IMR-90 (cell line): Measurements from ENCODE around the gene EME2. TPM values are rescaled to one million over a fixed set of nuclear protein-coding genes. Genes with fewer than 3 reads are reported as not detected.

Source experiments
- ATAC-seq: fragments of 200-7000 bp; cut with Tn5 transposase; 2 replicates; pipeline ENCODE4 v1.9.1; 2020; ENCODE audit warnings: low read depth, mild to moderate bottlenecking, moderate library complexity
- BruUV-seq: library from RNA; stranded (reverse); fragments of 400-500 nt; replicated peaks from 2 replicates; lab custom pipeline; 2021; lab: Mats Ljungman, UMichigan
- CTCF ChIA-PET: fragments of 300-600 bp; formaldehyde crosslinking; extraction: SDS; loops from one replicate; lab custom pipeline; 2021; ENCODE audit warnings: antibody characterized with exemption; lab: Yijun Ruan, JAX
- POLR2A ChIA-PET: fragments of 300-600 bp; sonication (Branson Sonifier 250); formaldehyde crosslinking; loops from one replicate; lab custom pipeline; 2022; ENCODE audit warnings: antibody characterized with exemption; ENCODE audit not compliant: unreplicated experiment; lab: Charles Lee
- DNase-seq: peaks from one replicate; pipeline ENCODE4 v3.0.0; 2013
- H2AFZ ChIP-seq: replicated peaks from 2 replicates; pipeline ENCODE3; 2013; ENCODE audit warnings: low read length, mild to moderate bottlenecking; ENCODE audit not compliant: poor library complexity
- H2AK5ac ChIP-seq: 2 replicates; pipeline ENCODE4 v1.6.1; 2013; ENCODE audit warnings: low read depth, low read length, inconsistent platforms
- H2AK9ac ChIP-seq: replicated peaks from 2 replicates; pipeline ENCODE3; 2013; ENCODE audit warnings: mild to moderate bottlenecking, low read depth, low read length, moderate library complexity; ENCODE audit not compliant: poor library complexity
- H2BK120ac ChIP-seq: 2 replicates; pipeline ENCODE4 v1.6.1; 2013; ENCODE audit warnings: low read depth, low read length, inconsistent platforms
- H2BK15ac ChIP-seq: 3 replicates; pipeline ENCODE4 v1.6.1; 2013; ENCODE audit warnings: low read depth, low read length, inconsistent platforms
- H2BK20ac ChIP-seq: 2 replicates; pipeline ENCODE4 v1.6.1; 2013; ENCODE audit warnings: low read depth, mild to moderate bottlenecking, inconsistent platforms, low read length, moderate library complexity
- H2BK5ac ChIP-seq: 2 replicates; pipeline ENCODE4 v1.6.1; 2013; ENCODE audit warnings: mild to moderate bottlenecking, low read depth, low read length, inconsistent platforms; ENCODE audit not compliant: poor library complexity, severe bottlenecking
- H3K14ac ChIP-seq: replicated peaks from 2 replicates; pipeline ENCODE4 v1.6.1; 2013; ENCODE audit warnings: low read depth, low read length, inconsistent platforms
- H3K18ac ChIP-seq: 2 replicates; pipeline ENCODE4 v1.6.1; 2013; ENCODE audit warnings: low read depth, low read length, control low read depth
- H3K23ac ChIP-seq: 2 replicates; pipeline ENCODE4 v1.6.1; 2013; ENCODE audit warnings: low read depth, low read length, inconsistent platforms
- H3K27ac ChIP-seq: 2 replicates; pipeline ENCODE4 v1.5.1; 2013; ENCODE audit warnings: mild to moderate bottlenecking, control low read depth, low read length; ENCODE audit not compliant: insufficient read depth
- H3K27me3 ChIP-seq: 2 replicates; pipeline ENCODE4 v1.6.1; 2013; ENCODE audit warnings: low read length; ENCODE audit not compliant: control insufficient read depth, insufficient read depth
- H3K36me3 ChIP-seq: 2 replicates; pipeline ENCODE4 v1.6.1; 2013; ENCODE audit warnings: low read length, mixed read lengths; ENCODE audit not compliant: control insufficient read depth, insufficient read depth
- H3K4ac ChIP-seq: 2 replicates; pipeline ENCODE4 v1.6.1; 2013; ENCODE audit warnings: low read depth, low read length, inconsistent platforms
- H3K4me1 ChIP-seq: 2 replicates; pipeline ENCODE4 v1.6.1; 2013; ENCODE audit warnings: low read length, mixed read lengths; ENCODE audit not compliant: control insufficient read depth, insufficient read depth
- H3K4me2 ChIP-seq: 2 replicates; pipeline ENCODE4 v1.6.1; 2013; ENCODE audit warnings: low read depth, mild to moderate bottlenecking, control low read depth, low read length, moderate library complexity
- H3K4me3 ChIP-seq: 2 replicates; pipeline ENCODE4 v1.5.1; 2013; ENCODE audit warnings: low read depth, mild to moderate bottlenecking, control low read depth, low read length, moderate library complexity; ENCODE audit not compliant: insufficient read depth
- H3K56ac ChIP-seq: 2 replicates; pipeline ENCODE4 v1.6.1; 2013; ENCODE audit warnings: low read length, inconsistent platforms; ENCODE audit not compliant: insufficient read depth; ENCODE audit errors: extremely low read depth
- H3K79me1 ChIP-seq, 2 experiments: 2 replicates each; pipeline ENCODE4 v1.6.1; 2013; ENCODE audit warnings: low read length in 2 of 2, inconsistent platforms in 1 of 2, low read depth in 1 of 2
- H3K9ac ChIP-seq: 2 replicates; pipeline ENCODE4 v1.6.1; 2013; ENCODE audit warnings: low read depth, low read length, control low read depth
- H3K9me1 ChIP-seq: 2 replicates; pipeline ENCODE4 v1.6.1; 2013; ENCODE audit warnings: low read length, inconsistent platforms; ENCODE audit not compliant: insufficient read depth
- H3K9me3 ChIP-seq: 2 replicates; pipeline ENCODE4 v1.6.1; 2013; ENCODE audit warnings: low read length; ENCODE audit not compliant: control insufficient read depth, insufficient read depth
- H4K20me1 ChIP-seq: 2 replicates; pipeline ENCODE4 v1.6.1; 2013; ENCODE audit warnings: low read length, inconsistent platforms; ENCODE audit not compliant: insufficient read depth
- H4K5ac ChIP-seq: 2 replicates; pipeline ENCODE4 v1.6.1; 2013; ENCODE audit warnings: mild to moderate bottlenecking, low read depth, low read length, control low read depth
- H4K8ac ChIP-seq, 2 experiments: 2 replicates each; pipeline ENCODE4 v1.6.1; 2013; ENCODE audit warnings: low read depth in 2 of 2, low read length in 2 of 2, control low read depth in 1 of 2, inconsistent platforms in 1 of 2
- H4K91ac ChIP-seq: 2 replicates; pipeline ENCODE4 v1.6.1; 2013; ENCODE audit warnings: low read depth, low read length, inconsistent platforms; ENCODE audit not compliant: insufficient read depth
- CEBPB ChIP-seq: IDR thresholded peaks from 2 replicates; pipeline ENCODE4 v1.6.1; 2012; ENCODE audit warnings: low read depth, low read length, improper control_type of control experiment
- CHD1 ChIP-seq: IDR thresholded peaks from 2 replicates; pipeline ENCODE4 v1.6.1; 2012; ENCODE audit warnings: low read depth, low read length, improper control_type of control experiment
- MAZ ChIP-seq: IDR thresholded peaks from 2 replicates; pipeline ENCODE4 v1.6.1; 2012; ENCODE audit warnings: low read depth, mild to moderate bottlenecking, low read length, improper control_type of control experiment, moderate library complexity, borderline replicate concordance
- MXI1 ChIP-seq: IDR thresholded peaks from 2 replicates; pipeline ENCODE4 v1.6.1; 2012; ENCODE audit warnings: low read depth, mild to moderate bottlenecking, low read length, moderate library complexity, borderline replicate concordance
- NFE2L2 ChIP-seq: fragments of 150-350 bp; IDR thresholded peaks from 2 replicates; pipeline ENCODE4 v1.6.1; 2016; ENCODE audit warnings: low read depth, mild to moderate bottlenecking, low read length
- RCOR1 ChIP-seq: IDR thresholded peaks from 2 replicates; pipeline ENCODE4 v1.6.1; 2012; ENCODE audit warnings: mild to moderate bottlenecking, low read length, improper control_type of control experiment; ENCODE audit not compliant: insufficient replicate concordance
- RFX5 ChIP-seq: IDR thresholded peaks from 2 replicates; pipeline ENCODE4 v1.8.0; 2012; ENCODE audit warnings: low read depth, mild to moderate bottlenecking, low read length, moderate library complexity
- WGBS, 2 experiments: methylation state at CpG; one replicate each; pipeline versions ENCODE4 v1.1.5 to v1.1.7; 2013; ENCODE audit warnings: missing lambda C conversion rate in 2 of 2; ENCODE audit not compliant: insufficient read length in 1 of 2; ENCODE audit errors: extremely low coverage in 2 of 2; 5-methylcytosine and 5-hydroxymethylcytosine counted together
- dilution Hi-C: fragments of 300-500 bp; cut with HindIII; formaldehyde crosslinking; loops from one replicate; pipeline ENCODE4 v1.14.3; 2018; ENCODE audit warnings: low sequenced_read_pairs; ENCODE audit not compliant: unreplicated experiment
- in situ Hi-C: fragments of 300-500 bp; cut with MboI; formaldehyde crosslinking; loops from 3 replicates; pipeline ENCODE4 v1.14.3; 2019; ENCODE audit warnings: low sequenced_read_pairs, inconsistent platforms, mixed read lengths
- intact Hi-C: fragments of 100-400 bp; cut with micrococcal nuclease; formaldehyde crosslinking; loops from 2 replicates; pipeline ENCODE4 v1.10.0; 2022
- polyA plus RNA-seq, 3 experiments: library from polyadenylated mRNA; depleted of rRNA; stranded (reverse); fragments of >200 nt; gene quantifications; 2 replicates each; pipeline ENCODE4 v1.2.3, GENCODE V29; 2012; ENCODE audit warnings: low replicate concordance in 1 of 3
- total RNA-seq: library from RNA; depleted of rRNA; stranded (reverse); fragments of >200 nt; gene quantifications from 2 replicates; pipeline ENCODE4 v1.2.3, GENCODE V29; 2012
- TF ChIP-seq, protein P1 (sequence below): conservative IDR thresholded peaks from 2 replicates; pipeline ENCODE4 v1.5.1; 2012; ENCODE audit warnings: mild to moderate bottlenecking, low read depth, low read length, improper control_type of control experiment

EME2 gene
- total and polyA plus RNA-seq, 2 of the 4 experiments (the other 2 are of a cell fraction): 1.3 to 9.6 TPM

DNA sequence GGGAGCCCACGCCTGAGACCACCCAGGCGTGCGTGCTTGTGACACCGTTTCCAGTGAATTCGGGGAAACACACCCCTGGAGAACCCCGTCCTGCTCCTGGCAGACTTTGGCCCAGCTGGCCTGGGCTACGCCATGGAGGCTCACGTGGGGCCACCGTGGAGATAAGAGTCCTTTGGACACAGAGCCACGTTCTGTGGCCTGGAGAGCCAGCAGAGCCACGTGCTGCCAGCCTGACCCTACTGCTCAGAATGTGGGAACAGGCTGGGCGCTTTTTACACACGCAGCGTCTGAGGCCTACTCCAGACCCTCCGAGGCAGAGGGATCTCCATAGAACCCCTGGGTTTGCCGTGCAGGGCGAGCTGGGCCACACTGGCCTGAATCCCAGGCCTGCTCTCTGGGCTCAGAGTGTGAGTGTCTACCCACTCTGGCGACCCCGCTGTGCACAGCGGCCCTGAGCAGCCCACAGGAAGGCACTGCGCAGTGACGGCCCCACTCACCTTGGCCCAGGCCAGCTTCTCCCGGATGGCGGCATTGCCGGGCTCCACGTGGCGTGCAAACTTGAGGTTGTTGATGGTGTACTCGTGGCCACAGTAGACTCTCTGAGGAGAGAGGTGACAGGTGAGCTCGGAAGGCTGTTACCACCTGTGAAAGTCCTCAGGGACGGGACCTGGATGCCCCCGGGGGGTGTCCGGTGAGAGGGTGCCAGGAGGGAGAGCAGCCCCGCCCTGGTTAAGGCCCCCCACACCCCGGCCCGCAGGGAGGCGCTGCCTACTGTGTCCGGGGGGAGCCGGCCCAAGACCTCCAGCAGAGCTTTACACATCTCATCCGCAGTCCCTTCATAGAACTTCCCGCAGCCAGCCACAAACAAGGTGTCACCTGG lies 44.0 kb downstream of the EME2 start:
- Histone ChIP-seq H3K9ac (no peak overlapping the region), H2AFZ (no peak overlapping the region), H3K27me3 (no peaks in the 10 kb centered on the region), H3K4me2 (no peak overlapping the region), H3K23ac (no peak overlapping the region), H2BK120ac (no peak overlapping the region), H3K56ac (no peak overlapping the region), H3K36me3 (peaks cover 15% of the 10 kb centered on the region), H3K9me1 (peaks cover 2% of the 10 kb centered on the region; the same call in 1 of the 2 replicates), H4K91ac (no peak overlapping the region), H4K5ac (no peak overlapping the region), H2BK20ac (no peak overlapping the region), H2AK5ac (no peak overlapping the region), H2AK9ac (peak overlapping the region; percentile 79), H4K20me1 (no peaks in the 10 kb centered on the region), H3K4me3 (no peak overlapping the region), H3K4ac (no peak overlapping the region), H3K79me1 (no peaks in the 10 kb centered on the region), H3K18ac (no peak overlapping the region), H4K8ac (no peak overlapping the region), H3K9me3 (no peaks in the 10 kb centered on the region), H2BK5ac (no peak overlapping the region), H3K14ac (no peak overlapping the region), H3K4me1 (peaks cover 4% of the 10 kb centered on the region; the same call in 1 of the 2 replicates), H3K27ac (no peak overlapping the region), H2BK15ac (no peak overlapping the region)
- in situ Hi-C loops: no loop called here
- TF ChIP-seq, protein P1, sequence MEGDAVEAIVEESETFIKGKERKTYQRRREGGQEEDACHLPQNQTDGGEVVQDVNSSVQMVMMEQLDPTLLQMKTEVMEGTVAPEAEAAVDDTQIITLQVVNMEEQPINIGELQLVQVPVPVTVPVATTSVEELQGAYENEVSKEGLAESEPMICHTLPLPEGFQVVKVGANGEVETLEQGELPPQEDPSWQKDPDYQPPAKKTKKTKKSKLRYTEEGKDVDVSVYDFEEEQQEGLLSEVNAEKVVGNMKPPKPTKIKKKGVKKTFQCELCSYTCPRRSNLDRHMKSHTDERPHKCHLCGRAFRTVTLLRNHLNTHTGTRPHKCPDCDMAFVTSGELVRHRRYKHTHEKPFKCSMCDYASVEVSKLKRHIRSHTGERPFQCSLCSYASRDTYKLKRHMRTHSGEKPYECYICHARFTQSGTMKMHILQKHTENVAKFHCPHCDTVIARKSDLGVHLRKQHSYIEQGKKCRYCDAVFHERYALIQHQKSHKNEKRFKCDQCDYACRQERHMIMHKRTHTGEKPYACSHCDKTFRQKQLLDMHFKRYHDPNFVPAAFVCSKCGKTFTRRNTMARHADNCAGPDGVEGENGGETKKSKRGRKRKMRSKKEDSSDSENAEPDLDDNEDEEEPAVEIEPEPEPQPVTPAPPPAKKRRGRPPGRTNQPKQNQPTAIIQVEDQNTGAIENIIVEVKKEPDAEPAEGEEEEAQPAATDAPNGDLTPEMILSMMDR: no peak
- TF ChIP-seq NFE2L2 (no peak), RCOR1 (no peak), MAZ (no peak), RFX5 (no peak), MXI1 (no peak), CHD1 (no peak), CEBPB (no peak)
- DNase-seq (no peak), ATAC-seq (no peak)
- intact Hi-C loops: no loop called here
- CTCF ChIA-PET: no interaction called here
- POLR2A ChIA-PET: no interaction called here
- no TSS peak for BruUV-seq
- dilution Hi-C loops: no loop called here
- WGBS, 2 experiments: 97% methylated on average over 16 of the region's 40 CpGs; no CpG with 5 or more reads in 1 of the 2 experiments
